NCI-H187 (cell line): ENCODE data around the gene CAMK4.
A peak's percentile ranks its signal among the peaks of the same experiment; 100 is the strongest.

Experiments used
- DNase-seq, 2 experiments: peaks; one replicate each; lab custom pipeline; 2025; lab: John Stamatoyannopoulos, UW

The CAMK4 gene

GRCh38 chr5:111486055-111486454 lies 261.9 kb downstream of the CAMK4 start:
- no peak for DNase-seq

GRCh38 chr5:111486926-111487325 lies 262.7 kb downstream of the CAMK4 start:
- no peak for DNase-seq

- DNase-seq: no peak
Measured at GRCh38 chr5:111488353-111488752, 264.2 kb downstream of the CAMK4 start.

GRCh38 chr5:111493031-111493430 lies 268.8 kb downstream of the CAMK4 start:
- no peak for DNase-seq

- DNase-seq: no peak
Measured at GRCh38 chr5:111494355-111494999, 270.3 kb downstream of the CAMK4 start.

GRCh38 chr5:111495159-111495558 lies 271.0 kb downstream of the CAMK4 start:
- DNase-seq: no peak

- no peak for DNase-seq
Measured at GRCh38 chr5:111498346-111498745, 274.2 kb downstream of the CAMK4 start.

GRCh38 chr5:111502956-111503355 lies 278.8 kb downstream of the CAMK4 start:
- no peak for DNase-seq

- no peak for DNase-seq
Measured at GRCh38 chr5:111505096-111505495, 280.9 kb downstream of the CAMK4 start.

- DNase-seq: no peak
Measured at GRCh38 chr5:111507276-111507675, 283.1 kb downstream of the CAMK4 start.

- no peak for DNase-seq
Measured at GRCh38 chr5:111509119-111509518, 284.9 kb downstream of the CAMK4 start.

- no peak for DNase-seq
Measured at GRCh38 chr5:111511174-111511830, 287.1 kb downstream of the CAMK4 start.

- peak in 1 of 2 experiments; percentile 73 for DNase-seq
Measured at GRCh38 chr5:111511831-111512374, 287.7 kb downstream of the CAMK4 start.

- DNase-seq: peak; percentile 92 to 93
Measured at GRCh38 chr5:111512375-111513130, 288.4 kb downstream of the CAMK4 start, which contains the start of gene STARD4. TSS of gene STARD4 (minus strand) at chr5:111512535. CDS start at chr5:111507433, 5,102 bp downstream.

GRCh38 chr5:111513131-111513520 lies 288.9 kb downstream of the CAMK4 start:
- DNase-seq: no peak

- DNase-seq: no peak
Measured at GRCh38 chr5:111514087-111514486, 289.9 kb downstream of the CAMK4 start.

GRCh38 chr5:111517853-111518501 lies 293.8 kb downstream of the CAMK4 start:
- DNase-seq: no peak

GRCh38 chr5:111518777-111519176 lies 294.6 kb downstream of the CAMK4 start:
- no peak for DNase-seq

GRCh38 chr5:111520908-111521307 lies 296.7 kb downstream of the CAMK4 start:
- no peak for DNase-seq

- no peak for DNase-seq
Measured at GRCh38 chr5:111528056-111528455, 303.9 kb downstream of the CAMK4 start.

- no peak for DNase-seq
Measured at GRCh38 chr5:111530298-111530740, 306.1 kb downstream of the CAMK4 start.
